ENCODE results near the gene AGPAT3.

- no peak for TF ChIP-seq POLR2A (IDR thresholded peaks at IDR 0.05; ENCODE audit: low read depth, low read length)
- TF ChIP-seq TAF1 (IDR thresholded peaks at IDR 0.05; ENCODE audit: borderline replicate concordance, low read depth, low read length): no peak
- no peak for TF ChIP-seq POLR2AphosphoS5 (IDR thresholded peaks at IDR 0.05; ENCODE audit: low read depth, low read length)
Measured at GRCh38 chr21:43866260-43866629, 1.2 kb downstream of the AGPAT3 start.

Data from GM12892 (cell line).